ENCODE results near the gene L2HGDH. TPM values are rescaled to one million over a fixed set of nuclear protein-coding genes. Genes with fewer than 3 reads are reported as not detected.

The L2HGDH gene
- total RNA-seq, 2 experiments from 2014 or later = 12.7 to 13.6 TPM

- ChIA-PET CTCF (interaction anchor here (1.3 kb wide), 1 partner anchor 8 kb away, joined by 3 read pairs; no protein-coding TSS in a partner anchor), POLR2A (no interaction called here)
- H3K4me1 Mint-ChIP-seq (ENCODE audit: low read depth) = no peaks in the 10 kb centered on the region
- DNase-seq (no peak), ATAC-seq (no peak)
- peaks cover 16% of the 10 kb centered on the region for H3K36me3 Mint-ChIP-seq (ENCODE audit: low read depth)
- no peaks in the 10 kb centered on the region for H3K27me3 Mint-ChIP-seq (ENCODE audit: low read depth)
- no peaks in the 10 kb centered on the region for H3K9me3 Mint-ChIP-seq (ENCODE audit: insufficient read depth)
- no peak overlapping the region for H3K4me3 Mint-ChIP-seq
- H3K27ac Mint-ChIP-seq = no peak overlapping the region
Observed at GRCh38 chr14:50285861-50286260, 26.2 kb downstream of the L2HGDH start.

GRCh38 chr14:50272498-50272897 is 39.5 kb downstream of the L2HGDH start:
- DNase-seq (no peak), ATAC-seq (no peak)
- POLR2A ChIA-PET = interaction anchor here (0.6 kb wide), 1 partner anchor 42 kb away, joined by 3 read pairs; no protein-coding TSS in a partner anchor

GRCh38 chr14:50270932-50271331 is 41.1 kb downstream of the L2HGDH start:
- no peak overlapping the region for H3K4me3 Mint-ChIP-seq
- ATAC-seq (no peak), DNase-seq (no peak)
- no peak overlapping the region for H3K27ac Mint-ChIP-seq
- H3K36me3 Mint-ChIP-seq (ENCODE audit: low read depth) = peaks cover 6% of the 10 kb centered on the region
- no peaks in the 10 kb centered on the region for H3K9me3 Mint-ChIP-seq (ENCODE audit: insufficient read depth)
- no peaks in the 10 kb centered on the region for H3K4me1 Mint-ChIP-seq (ENCODE audit: low read depth)
- POLR2A ChIA-PET = no interaction called here
- H3K27me3 Mint-ChIP-seq (ENCODE audit: low read depth) = no peaks in the 10 kb centered on the region
- CTCF ChIA-PET = no interaction called here

More at GRCh38 chr14:50272498-50272897, 39.5 kb downstream of the L2HGDH start:
- H3K9me3 Mint-ChIP-seq (ENCODE audit: insufficient read depth) = no peaks in the 10 kb centered on the region
- no peak overlapping the region for H3K4me3 Mint-ChIP-seq
- CTCF ChIA-PET = no interaction called here
- no peaks in the 10 kb centered on the region for H3K4me1 Mint-ChIP-seq (ENCODE audit: low read depth)
- no peaks in the 10 kb centered on the region for H3K27me3 Mint-ChIP-seq (ENCODE audit: low read depth)
- no peak overlapping the region for H3K27ac Mint-ChIP-seq
- peaks cover 9% of the 10 kb centered on the region for H3K36me3 Mint-ChIP-seq (ENCODE audit: low read depth)

GRCh38 chr14:50265029-50265428 is 47.0 kb downstream of the L2HGDH start:
- no peaks in the 10 kb centered on the region for H3K9me3 Mint-ChIP-seq (ENCODE audit: insufficient read depth)
- CTCF ChIA-PET = no interaction called here
- ATAC-seq (no peak), DNase-seq (no peak)
- H3K27ac Mint-ChIP-seq = no peak overlapping the region
- POLR2A ChIA-PET = no interaction called here
- H3K36me3 Mint-ChIP-seq (ENCODE audit: low read depth) = peaks cover 15% of the 10 kb centered on the region
- H3K4me3 Mint-ChIP-seq = no peak overlapping the region
- H3K4me1 Mint-ChIP-seq (ENCODE audit: low read depth) = peaks cover 1% of the 10 kb centered on the region
- no peaks in the 10 kb centered on the region for H3K27me3 Mint-ChIP-seq (ENCODE audit: low read depth)

GRCh38 chr14:50263321-50263720 is 48.7 kb downstream of the L2HGDH start:
- DNase-seq (no peak), ATAC-seq (no peak)
- Mint-ChIP-seq H3K9me3 (ENCODE audit: insufficient read depth) (no peaks in the 10 kb centered on the region), H3K4me3 (no peak overlapping the region), H3K36me3 (ENCODE audit: low read depth) (peaks cover 10% of the 10 kb centered on the region), H3K4me1 (ENCODE audit: low read depth) (peaks cover 1% of the 10 kb centered on the region), H3K27me3 (ENCODE audit: low read depth) (no peaks in the 10 kb centered on the region), H3K27ac (no peak overlapping the region)
- ChIA-PET POLR2A (no interaction called here), CTCF (interaction anchor here (0.8 kb wide), 1 partner anchor 14 kb away, joined by 3 read pairs; no protein-coding TSS in a partner anchor)

- Mint-ChIP-seq H3K36me3 (ENCODE audit: low read depth) (peaks cover 9% of the 10 kb centered on the region), H3K4me3 (no peak overlapping the region), H3K9me3 (ENCODE audit: insufficient read depth) (no peaks in the 10 kb centered on the region), H3K27me3 (ENCODE audit: low read depth) (no peaks in the 10 kb centered on the region), H3K4me1 (ENCODE audit: low read depth) (peaks cover 1% of the 10 kb centered on the region), H3K27ac (no peak overlapping the region)
- DNase-seq = no peak
- POLR2A ChIA-PET = no interaction called here
- CTCF ChIA-PET = interaction anchor here (0.8 kb wide), 1 partner anchor 14 kb away, joined by 3 read pairs; no protein-coding TSS in a partner anchor
- no peak for ATAC-seq
Observed at GRCh38 chr14:50262865-50263264, 49.2 kb downstream of the L2HGDH start.

GRCh38 chr14:50260511-50260910 is 51.5 kb downstream of the L2HGDH start:
- peaks cover 11% of the 10 kb centered on the region for H3K36me3 Mint-ChIP-seq (ENCODE audit: low read depth)
- H3K4me3 Mint-ChIP-seq = no peak overlapping the region
- POLR2A ChIA-PET = no interaction called here
- H3K27ac Mint-ChIP-seq = no peak overlapping the region
- no peaks in the 10 kb centered on the region for H3K27me3 Mint-ChIP-seq (ENCODE audit: low read depth)
- no peaks in the 10 kb centered on the region for H3K9me3 Mint-ChIP-seq (ENCODE audit: insufficient read depth)
- peaks cover 3% of the 10 kb centered on the region for H3K4me1 Mint-ChIP-seq (ENCODE audit: low read depth)
- ATAC-seq = peak; percentile 76
- peak; percentile 38 for DNase-seq
- CTCF ChIA-PET = interaction anchor here (0.7 to 1.7 kb wide), 9 partner anchors 13 to 421 kb away, joined by 3 to 5 read pairs (median 3); partner anchors contain the start of gene L2HGDH

GRCh38 chr14:50260072-50260471 is 52.0 kb downstream of the L2HGDH start:
- CTCF ChIA-PET = interaction anchor here (0.7 to 1.7 kb wide), 4 partner anchors 13 to 61 kb away, joined by 3 to 5 read pairs (median 4); partner anchors contain the start of gene L2HGDH
- DNase-seq (no peak), ATAC-seq (no peak)
- H3K36me3 Mint-ChIP-seq (ENCODE audit: low read depth) = peaks cover 9% of the 10 kb centered on the region
- H3K27me3 Mint-ChIP-seq (ENCODE audit: low read depth) = no peaks in the 10 kb centered on the region
- POLR2A ChIA-PET = no interaction called here
- H3K27ac Mint-ChIP-seq = no peak overlapping the region
- no peaks in the 10 kb centered on the region for H3K9me3 Mint-ChIP-seq (ENCODE audit: insufficient read depth)
- H3K4me1 Mint-ChIP-seq (ENCODE audit: low read depth) = peaks cover 3% of the 10 kb centered on the region
- no peak overlapping the region for H3K4me3 Mint-ChIP-seq

GRCh38 chr14:50257732-50258131 is 54.3 kb downstream of the L2HGDH start:
- ChIA-PET CTCF (no interaction called here), POLR2A (no interaction called here)
- ATAC-seq = no peak
- DNase-seq = no peak
- Mint-ChIP-seq H3K4me3 (no peak overlapping the region), H3K36me3 (ENCODE audit: low read depth) (peaks cover 16% of the 10 kb centered on the region), H3K4me1 (ENCODE audit: low read depth) (peaks cover 3% of the 10 kb centered on the region), H3K27ac (no peak overlapping the region), H3K9me3 (ENCODE audit: insufficient read depth) (no peaks in the 10 kb centered on the region), H3K27me3 (ENCODE audit: low read depth) (no peaks in the 10 kb centered on the region)

GRCh38 chr14:50254248-50254647 is 57.8 kb downstream of the L2HGDH start:
- peaks cover 38% of the 10 kb centered on the region for H3K36me3 Mint-ChIP-seq (ENCODE audit: low read depth)
- peaks cover 2% of the 10 kb centered on the region for H3K4me1 Mint-ChIP-seq (ENCODE audit: low read depth)
- H3K27ac Mint-ChIP-seq = no peak overlapping the region
- CTCF ChIA-PET = interaction anchor here (1.7 kb wide), 1 partner anchor 278 kb away, joined by 4 read pairs; the partner anchor contains the start of gene MAP4K5
- POLR2A ChIA-PET = no interaction called here
- H3K9me3 Mint-ChIP-seq (ENCODE audit: insufficient read depth) = peaks cover 7% of the 10 kb centered on the region
- no peaks in the 10 kb centered on the region for H3K27me3 Mint-ChIP-seq (ENCODE audit: low read depth)
- DNase-seq = no peak
- no peak overlapping the region for H3K4me3 Mint-ChIP-seq
- ATAC-seq = no peak

- DNase-seq (no peak), ATAC-seq (no peak)
- Mint-ChIP-seq H3K27me3 (ENCODE audit: low read depth) (no peaks in the 10 kb centered on the region), H3K4me1 (ENCODE audit: low read depth) (no peaks in the 10 kb centered on the region), H3K27ac (peak overlapping the region; percentile 39), H3K36me3 (ENCODE audit: low read depth) (peaks cover 45% of the 10 kb centered on the region), H3K4me3 (no peak overlapping the region), H3K9me3 (ENCODE audit: insufficient read depth) (peaks cover 7% of the 10 kb centered on the region)
- ChIA-PET POLR2A (interaction anchor here (0.6 kb wide), 1 partner anchor 9 kb away, joined by 4 read pairs; no protein-coding TSS in a partner anchor), CTCF (interaction anchor here (1.2 kb wide), 1 partner anchor 71 kb away, joined by 3 read pairs; no protein-coding TSS in a partner anchor)
Observed at GRCh38 chr14:50249136-50249775, 62.8 kb downstream of the L2HGDH start.

- DNase-seq (no peak), ATAC-seq (no peak)
- Mint-ChIP-seq H3K27ac (no peak overlapping the region), H3K9me3 (ENCODE audit: insufficient read depth) (peaks cover 3% of the 10 kb centered on the region), H3K4me1 (ENCODE audit: low read depth) (no peaks in the 10 kb centered on the region), H3K4me3 (no peak overlapping the region), H3K27me3 (ENCODE audit: low read depth) (no peaks in the 10 kb centered on the region), H3K36me3 (ENCODE audit: low read depth) (peaks cover 30% of the 10 kb centered on the region)
- ChIA-PET CTCF (interaction anchor here (1.2 to 1.7 kb wide), 2 partner anchors 13 to 14 kb away, joined by 3 to 5 read pairs; no protein-coding TSS in a partner anchor), POLR2A (no interaction called here)
Observed at GRCh38 chr14:50247245-50247644, 64.8 kb downstream of the L2HGDH start.

Measured in activated CD8-positive, alpha-beta T cell treated with anti-CD3 and anti-CD28 coated beads, Interleukin-2, amount 10 ng/mL, durations not matched to agents 7 days and 5 days (primary cell).